Measurements from ENCODE around the gene PAIP2.

PAIP2 gene

GRCh38 chr5:139410993-139411828, 69.6 kb downstream of the PAIP2 start:
- no peak for DNase-seq (ENCODE audit: low spot score)

- DNase-seq (ENCODE audit: low spot score) = no peak
Observed at GRCh38 chr5:139413153-139413552, 71.5 kb downstream of the PAIP2 start.

- DNase-seq (ENCODE audit: low spot score) = no peak
Observed at GRCh38 chr5:139413963-139414362, 72.3 kb downstream of the PAIP2 start.

- DNase-seq (ENCODE audit: low spot score) = no peak
Observed at GRCh38 chr5:139414581-139415130, 73.0 kb downstream of the PAIP2 start.

GRCh38 chr5:139415221-139415861, 73.7 kb downstream of the PAIP2 start:
- DNase-seq (ENCODE audit: low spot score) = no peak

GRCh38 chr5:139415869-139416268, 74.2 kb downstream of the PAIP2 start:
- no peak for DNase-seq (ENCODE audit: low spot score)

GRCh38 chr5:139416651-139417050, 75.0 kb downstream of the PAIP2 start:
- DNase-seq (ENCODE audit: low spot score) = no peak

- DNase-seq (ENCODE audit: low spot score) = no peak
Observed at GRCh38 chr5:139417214-139417613, 75.6 kb downstream of the PAIP2 start.

GRCh38 chr5:139418793-139419192, 77.1 kb downstream of the PAIP2 start:
- DNase-seq (ENCODE audit: low spot score) = no peak
